ENCODE results near the gene CHD5. TPM values are rescaled to one million over a fixed set of nuclear protein-coding genes. Genes with fewer than 3 reads are reported as not detected.

The CHD5 gene
- total RNA-seq, 4 donors from 2014 or later = 0.14 to 1.6 (median 1.2) TPM

DNA sequence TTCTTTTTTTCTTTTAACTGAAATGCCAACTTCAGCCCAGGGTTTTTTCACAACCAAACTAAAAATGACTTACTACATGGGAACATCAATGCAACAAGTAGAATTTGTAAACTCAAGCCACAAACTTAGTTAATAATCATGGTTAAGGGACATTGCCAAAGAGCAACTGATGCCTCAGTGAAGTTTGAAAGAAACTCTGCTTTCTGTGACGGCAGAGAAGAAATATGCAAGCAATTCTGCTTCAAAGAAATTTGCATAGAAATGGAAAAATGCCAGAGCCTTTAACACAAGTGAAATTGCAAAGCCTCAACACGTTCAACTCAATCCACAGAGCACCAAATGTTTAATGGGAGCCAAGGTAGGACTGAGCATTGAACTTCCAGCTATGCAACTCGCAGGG is 5.0 kb upstream of the CHD5 start:
- WGBS, 2 donors (ENCODE audit: low coverage in 1 of 2) = 56 to 79% methylated on average over 1 to 3 of the region's 3 CpGs
- peaks cover 0 to 24% (median 8%) of the 10 kb centered on the region in 4 donors for H3K36me3 ChIP-seq

DNA sequence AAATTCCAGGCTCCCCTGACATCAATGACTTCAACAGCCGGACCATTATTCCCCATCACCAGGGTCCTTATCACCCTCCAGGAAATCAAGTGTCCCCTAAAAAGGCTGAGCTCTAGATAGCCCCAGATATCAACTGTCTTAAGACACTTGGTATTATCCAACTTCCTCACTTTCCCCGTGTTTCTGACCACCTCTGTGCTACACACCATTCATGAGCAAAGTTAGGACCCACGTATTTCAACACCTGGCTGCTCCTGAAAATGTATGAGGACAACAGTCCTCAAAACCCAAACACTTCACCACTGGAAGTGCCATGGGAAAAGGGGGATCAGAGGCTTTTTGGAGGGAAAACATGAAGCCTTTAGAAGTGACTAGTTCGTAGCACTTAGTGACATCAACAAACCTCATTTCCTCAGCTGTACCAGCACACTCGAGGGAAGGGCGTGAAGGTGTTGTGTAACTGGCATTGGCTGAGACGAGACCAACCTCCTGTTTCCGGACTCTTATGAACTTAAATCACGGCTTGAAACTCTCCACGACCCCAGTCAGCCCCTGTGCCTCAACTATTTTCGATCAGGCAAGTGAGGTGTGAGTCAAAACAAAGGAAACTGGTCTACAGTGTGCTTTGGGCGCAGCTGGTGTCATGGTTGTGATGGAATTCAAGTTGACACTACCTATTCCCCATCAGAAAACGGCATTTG is 4.1 kb upstream of the CHD5 start:
- Histone ChIP-seq H3K27me3 (peaks cover 28% of the 10 kb centered on the region), H3K4me1 (peaks cover under 1 to 19% (median 8%) of the 10 kb centered on the region in 4 donors), H3K27ac (no peak overlapping the region), H3K36me3 (peaks cover 0 to 16% (median 3%) of the 10 kb centered on the region in 4 donors), H3K9me3 (no peaks in the 10 kb centered on the region), H3K4me3 (no peak overlapping the region)
- in situ Hi-C loops (cut with MboI; ENCODE audit: low pct_ligation_motif_present in 1 of 4, low pct_unique_long_range_greater_than_20kb in 1 of 4, low sequenced_read_pairs in 3 of 4) = no loop called here
- WGBS, 2 donors (ENCODE audit: low coverage in 1 of 2) = 78 to 82% methylated on average over 3 to 13 of the region's 13 CpGs
- TF ChIP-seq POLR2A (IDR thresholded peaks at IDR 0.05) (no peak), POLR2AphosphoS5 (IDR thresholded peaks at IDR 0.05) (no peak), EP300 (IDR thresholded peaks at IDR 0.05; ENCODE audit: low read depth) (no peak)
- TF ChIP-seq, protein P1, sequence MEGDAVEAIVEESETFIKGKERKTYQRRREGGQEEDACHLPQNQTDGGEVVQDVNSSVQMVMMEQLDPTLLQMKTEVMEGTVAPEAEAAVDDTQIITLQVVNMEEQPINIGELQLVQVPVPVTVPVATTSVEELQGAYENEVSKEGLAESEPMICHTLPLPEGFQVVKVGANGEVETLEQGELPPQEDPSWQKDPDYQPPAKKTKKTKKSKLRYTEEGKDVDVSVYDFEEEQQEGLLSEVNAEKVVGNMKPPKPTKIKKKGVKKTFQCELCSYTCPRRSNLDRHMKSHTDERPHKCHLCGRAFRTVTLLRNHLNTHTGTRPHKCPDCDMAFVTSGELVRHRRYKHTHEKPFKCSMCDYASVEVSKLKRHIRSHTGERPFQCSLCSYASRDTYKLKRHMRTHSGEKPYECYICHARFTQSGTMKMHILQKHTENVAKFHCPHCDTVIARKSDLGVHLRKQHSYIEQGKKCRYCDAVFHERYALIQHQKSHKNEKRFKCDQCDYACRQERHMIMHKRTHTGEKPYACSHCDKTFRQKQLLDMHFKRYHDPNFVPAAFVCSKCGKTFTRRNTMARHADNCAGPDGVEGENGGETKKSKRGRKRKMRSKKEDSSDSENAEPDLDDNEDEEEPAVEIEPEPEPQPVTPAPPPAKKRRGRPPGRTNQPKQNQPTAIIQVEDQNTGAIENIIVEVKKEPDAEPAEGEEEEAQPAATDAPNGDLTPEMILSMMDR (IDR thresholded peaks at IDR 0.05) = no peak
- no peak for DNase-seq
- intact Hi-C loops (cut with DNase I; ENCODE audit: low total_unique reads) = no loop called here

More for the DNA sequence above, 5.0 kb upstream of the CHD5 start:
- TF ChIP-seq POLR2AphosphoS5 (IDR thresholded peaks at IDR 0.05) (no peak), EP300 (IDR thresholded peaks at IDR 0.05; ENCODE audit: low read depth) (no peak), POLR2A (IDR thresholded peaks at IDR 0.05) (no peak)
- TF ChIP-seq, protein P1 (IDR thresholded peaks at IDR 0.05) = no peak
- no peak overlapping the region for H3K27ac ChIP-seq
- H3K9me3 ChIP-seq = no peaks in the 10 kb centered on the region
- DNase-seq = no peak
- in situ Hi-C loops (cut with MboI; ENCODE audit: low pct_ligation_motif_present in 1 of 4, low pct_unique_long_range_greater_than_20kb in 1 of 4, low sequenced_read_pairs in 3 of 4) (no loop called here), intact Hi-C loops (cut with DNase I; ENCODE audit: low total_unique reads) (no loop called here)
- H3K4me1 ChIP-seq = peaks cover 0 to 14% (median 5%) of the 10 kb centered on the region in 4 donors
- peaks cover 22% of the 10 kb centered on the region for H3K27me3 ChIP-seq
- H3K4me3 ChIP-seq = no peak overlapping the region

DNA sequence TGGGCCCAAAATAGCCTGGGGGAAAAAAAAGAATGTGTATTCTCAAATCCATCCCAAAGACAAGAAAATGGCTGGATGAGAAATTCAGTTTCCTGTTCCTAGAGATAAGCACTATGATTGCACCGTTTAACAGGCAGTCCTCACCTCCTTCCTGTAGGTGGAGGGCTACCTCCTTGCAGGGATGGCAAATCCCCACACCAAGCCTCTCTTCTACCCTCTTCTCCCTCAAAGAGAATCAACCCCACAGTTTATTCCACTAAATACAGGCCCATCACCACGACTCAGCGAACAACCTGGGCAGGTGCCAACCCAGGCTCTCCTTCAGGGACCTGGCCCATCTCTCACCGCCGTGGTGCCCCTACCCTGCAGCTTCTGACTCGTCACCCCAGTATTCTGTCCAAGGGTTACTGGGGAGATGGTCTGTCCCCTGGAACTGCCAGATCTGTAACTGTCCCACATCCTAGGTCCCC is 3.4 kb upstream of the CHD5 start:
- WGBS, 2 donors (ENCODE audit: low coverage in 1 of 2) = 22 to 57% methylated on average over 1 to 6 of the region's 6 CpGs
- TF ChIP-seq, protein P1 (IDR thresholded peaks at IDR 0.05) = no peak
- TF ChIP-seq EP300 (IDR thresholded peaks at IDR 0.05; ENCODE audit: low read depth) (no peak), POLR2AphosphoS5 (IDR thresholded peaks at IDR 0.05) (no peak), POLR2A (IDR thresholded peaks at IDR 0.05) (no peak)
- DNase-seq = no peak
- Histone ChIP-seq H3K4me1 (peaks cover 3 to 26% (median 14%) of the 10 kb centered on the region in 4 donors), H3K36me3 (peaks cover 0 to 9% (median under 1%) of the 10 kb centered on the region in 4 donors), H3K9me3 (no peaks in the 10 kb centered on the region), H3K4me3 (no peak overlapping the region), H3K27me3 (peaks cover 35% of the 10 kb centered on the region), H3K27ac (no peak overlapping the region)
- in situ Hi-C loops (cut with MboI; ENCODE audit: low pct_ligation_motif_present in 1 of 4, low pct_unique_long_range_greater_than_20kb in 1 of 4, low sequenced_read_pairs in 3 of 4) = no loop called here
- intact Hi-C loops (cut with DNase I; ENCODE audit: low total_unique reads) = no loop called here

DNA sequence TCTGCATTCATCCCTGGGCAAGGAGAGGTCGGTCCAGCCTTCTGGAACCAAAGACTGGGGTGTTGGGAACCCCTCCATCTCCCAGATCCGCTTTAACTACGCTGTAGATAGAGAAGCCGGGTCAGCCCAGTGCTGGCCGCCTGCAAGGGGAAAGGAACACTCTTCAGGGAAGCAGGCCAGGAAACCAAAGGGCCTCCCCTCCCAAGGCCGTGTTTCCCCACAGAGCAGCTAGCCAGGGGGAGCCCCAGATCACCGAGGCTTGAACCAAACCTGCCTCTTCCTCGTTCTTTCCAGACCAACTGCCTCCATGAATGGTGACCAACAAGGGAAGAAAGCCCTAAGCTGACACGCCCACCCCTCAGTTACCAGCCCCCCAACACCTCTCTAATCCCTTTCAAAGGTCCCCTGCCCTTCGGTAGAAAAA is 1.2 kb upstream of the CHD5 start:
- H3K9me3 ChIP-seq = no peaks in the 10 kb centered on the region
- no peak overlapping the region for H3K4me3 ChIP-seq
- in situ Hi-C loops (cut with MboI; ENCODE audit: low pct_ligation_motif_present in 1 of 4, low pct_unique_long_range_greater_than_20kb in 1 of 4, low sequenced_read_pairs in 3 of 4) (no loop called here), intact Hi-C loops (cut with DNase I; ENCODE audit: low total_unique reads) (no loop called here)
- TF ChIP-seq POLR2AphosphoS5 (IDR thresholded peaks at IDR 0.05) = no peak
- TF ChIP-seq, protein P1 (IDR thresholded peaks at IDR 0.05) = no peak
- no peak for TF ChIP-seq EP300 (IDR thresholded peaks at IDR 0.05; ENCODE audit: low read depth)
- no peak for TF ChIP-seq POLR2A (IDR thresholded peaks at IDR 0.05)
- 14 to 29% methylated on average over 5 to 10 of the region's 10 CpGs for WGBS, 2 donors (ENCODE audit: low coverage in 1 of 2)
- DNase-seq = no peak
- H3K27ac ChIP-seq = no peak overlapping the region
- H3K27me3 ChIP-seq = peaks cover 57% of the 10 kb centered on the region
- H3K36me3 ChIP-seq = no peaks in the 10 kb centered on the region
- H3K4me1 ChIP-seq = peaks cover 3 to 27% (median 14%) of the 10 kb centered on the region in 4 donors
